Measurements from ENCODE around the gene AGTR1.

Gene AGTR1

DNA sequence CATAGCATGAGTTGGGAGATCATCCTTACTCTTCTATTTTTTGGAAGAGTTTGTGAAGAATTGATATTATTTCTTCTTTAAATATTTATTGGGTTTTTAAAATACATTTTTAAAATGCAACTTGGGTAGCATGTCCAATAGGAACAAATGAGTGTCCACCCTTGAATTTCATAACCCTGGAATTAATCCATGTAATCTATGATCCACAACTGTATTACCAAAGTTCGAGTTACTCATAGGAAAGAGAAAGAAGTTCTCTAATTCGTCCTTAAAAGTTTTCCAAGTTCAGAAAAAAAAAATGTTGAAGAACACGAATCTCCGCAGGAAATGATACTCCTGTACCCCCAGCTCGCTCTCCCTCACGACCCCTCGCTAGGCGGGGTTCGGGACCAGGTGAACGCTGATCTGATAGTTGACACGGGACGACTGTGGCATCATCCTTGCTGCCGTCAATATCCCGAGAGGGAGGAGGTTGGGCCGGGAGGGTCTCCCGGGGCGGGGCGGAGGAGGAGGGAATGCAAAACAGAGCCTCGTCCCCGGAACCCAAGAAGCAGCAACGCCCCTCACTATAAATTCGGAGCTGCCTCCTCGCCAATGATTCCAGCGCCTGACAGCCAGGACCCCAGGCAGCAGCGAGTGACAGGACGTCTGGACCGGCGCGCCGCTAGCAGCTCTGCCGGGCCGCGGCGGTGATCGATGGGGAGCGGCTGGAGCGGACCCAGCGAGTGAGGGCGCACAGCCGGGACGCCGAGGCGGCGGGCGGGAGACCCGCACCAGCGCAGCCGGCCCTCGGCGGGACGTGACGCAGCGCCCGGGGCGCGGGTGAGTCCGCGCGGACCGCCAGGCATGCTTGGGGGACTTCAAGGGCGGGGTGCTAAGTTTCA lies at the start of gene AGTR1:
Gene AGTR1, plus strand, starts transcription at position 598 of the 884 bp plus-strand sequence. CDS start 43,133 bp downstream, outside the sequence.
- no peak for DNase-seq (ENCODE audit: low read depth in 2 of 2)

GRCh38 chr3:148648685-148649352 lies 48.9 kb upstream of the AGTR1 start:
- DNase-seq (ENCODE audit: low read depth in 2 of 2) = no peak

DNA sequence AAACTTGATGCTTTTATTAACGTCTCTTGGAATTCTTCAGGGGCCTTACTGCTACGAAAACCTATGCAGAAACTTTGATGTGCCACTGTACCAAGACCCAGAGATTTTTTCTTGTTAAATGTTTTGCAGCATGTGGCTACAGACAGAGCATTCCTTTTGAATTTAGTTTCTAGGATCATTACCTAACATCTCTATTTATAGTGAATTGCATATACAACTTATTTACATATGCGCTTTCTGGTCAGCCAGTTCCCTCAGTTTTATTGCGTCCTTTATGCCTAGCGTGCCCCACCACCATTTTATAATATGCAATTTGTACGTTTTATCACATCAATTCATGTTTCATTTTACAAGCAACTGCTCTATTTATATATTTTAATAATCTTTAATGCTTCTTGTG lies 46.2 kb upstream of the AGTR1 start:
- no peak for DNase-seq (ENCODE audit: low read depth in 2 of 2)

DNA sequence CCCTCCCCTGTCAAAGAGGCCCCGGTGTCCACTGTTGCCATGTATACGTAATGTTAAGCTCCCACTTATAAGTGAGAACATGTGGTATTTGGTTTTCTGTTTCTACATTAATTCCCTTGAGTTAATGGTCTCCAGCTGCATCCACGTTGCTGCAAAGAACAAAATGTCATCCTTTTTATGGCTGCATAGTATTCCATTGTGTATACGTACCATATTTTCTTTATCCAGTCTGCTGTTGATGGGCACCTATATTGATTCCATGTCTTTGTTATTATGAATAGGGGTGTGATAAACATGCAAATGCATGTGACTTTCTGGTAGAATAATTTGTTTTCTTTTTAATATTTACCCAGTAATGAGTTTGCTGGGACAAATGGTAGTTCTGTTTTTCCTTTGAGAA lies 43.3 kb upstream of the AGTR1 start:
- DNase-seq (ENCODE audit: low read depth in 2 of 2) = no peak

DNA sequence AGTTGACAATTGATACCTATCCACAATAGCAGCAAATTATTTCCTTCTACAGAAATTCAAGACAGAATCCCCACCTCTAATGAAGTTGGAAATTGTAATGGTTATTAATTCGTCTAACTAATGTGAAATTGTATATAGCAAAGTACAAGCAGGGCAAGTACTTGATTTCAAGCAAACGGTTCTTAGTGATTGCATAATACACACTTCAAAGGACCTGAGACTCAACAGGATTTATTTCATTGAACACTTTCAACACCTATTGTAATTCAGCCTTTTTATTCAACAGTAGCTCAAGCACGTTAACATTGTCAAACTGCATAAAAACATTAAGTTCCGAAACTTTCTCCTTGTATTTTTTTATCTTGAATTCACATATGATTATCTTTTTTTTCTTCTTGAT lies 40.2 kb upstream of the AGTR1 start:
- DNase-seq (ENCODE audit: low read depth in 2 of 2) = no peak

DNA sequence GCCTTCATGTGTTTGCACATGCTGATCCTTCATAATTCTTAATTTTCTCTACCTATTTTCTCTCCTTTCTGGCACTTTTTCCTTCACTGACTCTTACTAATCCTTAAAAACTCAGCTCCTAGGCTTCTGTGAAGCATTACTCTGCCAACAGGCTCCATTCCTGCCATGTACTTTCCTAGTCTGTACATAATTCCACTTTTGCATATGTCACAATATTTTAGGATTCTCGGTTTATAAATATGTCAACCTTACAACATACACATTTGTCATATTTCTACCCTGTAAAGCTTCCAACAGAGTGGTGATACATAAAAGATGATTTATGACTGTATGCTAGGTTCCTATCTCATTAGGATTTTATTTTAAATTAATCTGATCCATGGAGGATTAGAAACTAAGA lies 38.2 kb upstream of the AGTR1 start:
- DNase-seq (ENCODE audit: low read depth in 2 of 2) = no peak

GRCh38 chr3:148680289-148680688 lies 17.4 kb upstream of the AGTR1 start:
- DNase-seq (ENCODE audit: low read depth in 2 of 2) = no peak

- DNase-seq (ENCODE audit: low read depth in 2 of 2) = no peak
Measured at GRCh38 chr3:148681080-148681479, 16.6 kb upstream of the AGTR1 start.

GRCh38 chr3:148682997-148683396 lies 14.7 kb upstream of the AGTR1 start:
- DNase-seq (ENCODE audit: low read depth in 2 of 2) = no peak

DNA sequence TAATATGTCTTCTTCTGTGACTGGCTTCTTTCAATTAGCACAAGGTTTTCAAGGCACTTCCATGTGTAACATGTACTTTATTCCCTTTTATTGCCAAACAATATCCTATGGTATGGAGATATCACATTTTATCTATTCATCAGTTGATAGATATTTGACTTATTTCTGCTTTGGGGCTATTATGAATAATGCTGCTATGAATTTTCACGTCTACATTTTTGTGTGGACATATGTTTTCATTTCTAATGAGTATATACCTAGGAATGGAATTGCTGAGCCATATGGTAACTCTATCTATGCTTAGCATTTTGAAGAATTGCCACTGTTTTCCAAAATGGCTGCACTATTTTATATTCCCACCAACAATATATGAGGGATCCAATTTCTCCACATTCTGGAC lies 3.6 kb upstream of the AGTR1 start:
- DNase-seq (ENCODE audit: low read depth in 2 of 2) = no peak

- DNase-seq (ENCODE audit: low read depth in 2 of 2) = no peak
Measured at GRCh38 chr3:148698190-148698810, 597 bp downstream of the AGTR1 start.

DNA sequence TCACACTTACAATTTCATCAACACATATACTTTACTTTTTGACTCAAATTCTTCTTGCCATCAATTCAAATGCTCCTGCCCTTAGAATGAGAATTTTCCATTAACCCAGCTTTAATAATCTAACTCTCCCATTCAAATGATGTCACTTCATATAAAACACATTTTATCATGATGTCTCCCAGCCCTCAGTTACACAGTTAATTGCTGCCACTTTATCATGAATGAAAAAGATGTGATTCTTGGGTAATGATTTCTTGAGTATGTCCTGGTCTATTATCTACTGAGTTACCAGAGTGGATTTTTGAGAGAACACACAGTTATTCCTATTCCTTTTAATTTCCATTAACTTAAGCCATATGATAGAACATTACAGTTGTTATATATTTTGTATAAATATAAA lies 7.6 kb downstream of the AGTR1 start:
- no peak for DNase-seq (ENCODE audit: low read depth in 2 of 2)

DNA sequence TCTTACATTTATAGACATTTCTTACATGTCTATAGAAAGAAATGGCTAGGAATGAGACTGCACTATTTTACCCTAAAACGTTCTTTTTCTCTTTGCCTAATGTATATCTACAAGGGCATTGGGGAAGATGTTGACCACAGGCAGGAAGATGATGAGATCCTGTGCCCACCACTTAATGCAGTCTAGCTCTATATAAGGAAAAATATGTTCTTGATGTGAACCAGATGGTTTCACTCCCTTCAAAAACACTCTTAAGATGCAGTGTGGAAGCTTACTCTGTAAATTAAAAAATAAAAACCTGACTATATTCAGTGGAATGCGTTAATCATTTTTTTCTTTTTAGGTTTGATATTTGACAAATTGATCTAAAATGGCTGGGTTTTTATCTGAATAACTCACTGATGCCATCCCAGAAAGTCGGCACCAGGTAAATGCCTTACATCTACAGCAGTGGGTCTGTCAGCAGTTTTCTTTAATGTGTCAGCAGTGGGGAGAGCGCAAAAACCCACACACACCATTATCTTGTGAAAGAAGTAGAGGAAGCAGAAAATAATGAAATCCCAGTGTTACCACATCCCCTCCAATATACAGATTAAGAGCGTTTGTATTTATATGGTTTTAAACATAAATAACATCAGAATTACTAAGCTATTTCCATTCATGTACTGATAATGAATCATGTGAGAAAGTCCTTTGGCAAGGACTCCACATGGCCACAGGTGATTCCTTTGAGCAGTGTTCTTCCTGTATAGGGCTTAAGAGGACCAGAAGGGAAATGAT lies 10.1 kb downstream of the AGTR1 start:
- DNase-seq (ENCODE audit: low read depth in 2 of 2) = no peak

GRCh38 chr3:148708409-148708808 lies 10.7 kb downstream of the AGTR1 start:
- no peak for DNase-seq (ENCODE audit: low read depth in 2 of 2)

- DNase-seq (ENCODE audit: low read depth in 2 of 2) = no peak
Measured at GRCh38 chr3:148709560-148710253, 12.0 kb downstream of the AGTR1 start.

- no peak for DNase-seq (ENCODE audit: low read depth in 2 of 2)
Measured at GRCh38 chr3:148710665-148711064, 13.0 kb downstream of the AGTR1 start.

- no peak for DNase-seq (ENCODE audit: low read depth in 2 of 2)
Measured at GRCh38 chr3:148711981-148712666, 14.4 kb downstream of the AGTR1 start.

- no peak for DNase-seq (ENCODE audit: low read depth in 2 of 2)
Measured at GRCh38 chr3:148714521-148714920, 16.8 kb downstream of the AGTR1 start.

GRCh38 chr3:148716657-148717056 lies 19.0 kb downstream of the AGTR1 start:
- DNase-seq (ENCODE audit: low read depth in 2 of 2) = no peak

- no peak for DNase-seq (ENCODE audit: low read depth in 2 of 2)
Measured at GRCh38 chr3:148717885-148718561, 20.3 kb downstream of the AGTR1 start.

Data from stimulated activated CD8-positive, alpha-beta memory T cell treated with anti-CD3 and anti-CD28 coated beads, Interleukin-2, amount 100 ng/mL, for 48 hours (primary cell).